GM12878 (cell line): ENCODE measurements around the gene CFLAR. TPM values are rescaled to one million over a fixed set of nuclear protein-coding genes. Genes with fewer than 3 reads are reported as not detected.

Experiments used
- ATAC-seq: fragments of 200-7000 bp; cut with Tn5 transposase; 3 replicates; pipeline ENCODE4 v1.9.1; 2020; ENCODE audit warnings: mild to moderate bottlenecking, moderate library complexity
- BruUV-seq: library from RNA; stranded (reverse); fragments of 400-500 nt; replicated peaks from 2 replicates; lab custom pipeline; 2021; lab: Mats Ljungman, UMichigan
- CTCF ChIA-PET: fragments of 300-600 bp; sonication (Branson Sonifier 250); formaldehyde crosslinking; extraction: SDS; loops from one replicate; lab custom pipeline; 2021; ENCODE audit warnings: inconsistent platforms; lab: Yijun Ruan, JAX
- POLR2A ChIA-PET: fragments of 350-600 bp; formaldehyde crosslinking; extraction: SDS; loops from one replicate; lab custom pipeline; 2021; ENCODE audit warnings: inconsistent platforms; lab: Charles Lee
- RAD21 ChIA-PET: fragments of 300-600 bp; sonication (Branson Sonifier 250); formaldehyde crosslinking; loops from one replicate; lab custom pipeline; 2023; ENCODE audit warnings: antibody characterized with exemption; ENCODE audit not compliant: unreplicated experiment; lab: Charles Lee
- SMC1A ChIA-PET: fragments of 300-600 bp; sonication (Branson Sonifier 250); formaldehyde crosslinking; loops from one replicate; lab custom pipeline; 2023; ENCODE audit not compliant: unreplicated experiment, uncharacterized antibody; lab: Charles Lee
- DNase-seq: peaks from one replicate; pipeline ENCODE4 v3.0.0-alpha.2; 2011; ENCODE audit warnings: low read depth, low spot score
- FAIRE-seq: peaks from 3 replicates; lab custom pipeline; 2011; peaks lifted over from hg19 to GRCh38; lab: Jason Lieb, UNC
- H2AFZ ChIP-seq: 2 replicates; pipeline ENCODE4 v1.6.0; 2011; ENCODE audit warnings: low read depth, low read length, control low read depth; ENCODE audit not compliant: control insufficient read depth
- H3K27ac ChIP-seq: 2 replicates; pipeline ENCODE4 v1.5.1; 2011; ENCODE audit warnings: control low read depth; ENCODE audit not compliant: control insufficient read depth, insufficient read depth
- H3K27me3 ChIP-seq, 2 experiments: replicated peaks in 1 of 2; 2 replicates each; pipeline versions ENCODE4 v1.6.0 to v1.6.1; 2011; ENCODE audit warnings: low read length in 1 of 2; ENCODE audit not compliant: control insufficient read depth in 2 of 2, insufficient read depth in 2 of 2
- H3K36me3 ChIP-seq, 2 experiments: 2 replicates each; pipeline ENCODE4 v1.5.1; 2011; ENCODE audit warnings: low read length in 1 of 2; ENCODE audit not compliant: control insufficient read depth in 2 of 2, insufficient read depth in 2 of 2
- H3K4me1 ChIP-seq: 2 replicates; pipeline ENCODE4 v1.6.1; 2011; ENCODE audit warnings: mild to moderate bottlenecking, low read length, moderate library complexity, mixed read lengths; ENCODE audit not compliant: control insufficient read depth, insufficient read depth
- H3K4me2 ChIP-seq: 2 replicates; pipeline ENCODE4 v1.6.0; 2011; ENCODE audit warnings: control low read depth; ENCODE audit not compliant: control insufficient read depth, insufficient read depth
- H3K4me3 ChIP-seq: fragments of 200-600 bp; sonication (generic); 2 replicates; pipeline ENCODE4 v1.5.1; 2016
- H3K79me2 ChIP-seq: 2 replicates; pipeline ENCODE4 v1.6.0; 2011; ENCODE audit warnings: low read length; ENCODE audit not compliant: control insufficient read depth, insufficient read depth
- H3K9ac ChIP-seq: 2 replicates; pipeline ENCODE4 v1.8.0; 2011; ENCODE audit warnings: low read length, control low read depth, mixed read lengths; ENCODE audit not compliant: control insufficient read depth, insufficient read depth
- H3K9me3 ChIP-seq: replicated peaks from 3 replicates; pipeline ENCODE4 v1.5.1; 2011; ENCODE audit warnings: mild to moderate bottlenecking, low read length; ENCODE audit not compliant: control insufficient read depth, insufficient read depth
- H4K20me1 ChIP-seq: 2 replicates; pipeline ENCODE4 v1.6.0; 2011; ENCODE audit not compliant: control insufficient read depth, insufficient read depth
- BACH1 ChIP-seq: fragments of 450-650 bp; IDR thresholded peaks from 2 replicates; pipeline ENCODE4 v1.6.1; 2017; ENCODE audit warnings: mild to moderate bottlenecking, borderline replicate concordance
- CHD4 ChIP-seq: fragments of 200-600 bp; sonication (generic); IDR thresholded peaks from 2 replicates; pipeline ENCODE4 v1.6.1; 2016; ENCODE audit warnings: mild to moderate bottlenecking
- FOS ChIP-seq: IDR thresholded peaks from 3 replicates; pipeline ENCODE4 v1.6.1; 2011; ENCODE audit warnings: borderline replicate concordance; ENCODE audit not compliant: insufficient read length; ENCODE audit errors: extremely low read depth
- LARP7 ChIP-seq: fragments of 450-650 bp; IDR thresholded peaks from 2 replicates; pipeline ENCODE4 v1.6.1; 2017; ENCODE audit warnings: mild to moderate bottlenecking
- MEF2B ChIP-seq: fragments of 450-650 bp; IDR thresholded peaks from 2 replicates; pipeline ENCODE4 v1.6.1; 2018; ENCODE audit warnings: mild to moderate bottlenecking, moderate library complexity; ENCODE audit not compliant: partially characterized antibody, poor library complexity, severe bottlenecking
- MTA2 ChIP-seq: fragments of 450-650 bp; IDR thresholded peaks from 2 replicates; pipeline ENCODE4 v1.6.1; 2016; ENCODE audit warnings: low read depth, mild to moderate bottlenecking, moderate library complexity
- NFYA ChIP-seq: IDR thresholded peaks from 2 replicates; pipeline ENCODE4 v1.6.1; 2011; ENCODE audit warnings: low read depth, mild to moderate bottlenecking, low read length, improper control_type of control experiment, borderline replicate concordance
- SP1 ChIP-seq: IDR thresholded peaks from one replicate; pipeline ENCODE4 v1.6.1; 2011; ENCODE audit warnings: low read depth, low read length
- SUPT20H ChIP-seq: IDR thresholded peaks from 2 replicates; pipeline ENCODE4 v1.6.1; 2011; ENCODE audit warnings: low read depth, mild to moderate bottlenecking, low read length, moderate library complexity, borderline replicate concordance; ENCODE audit not compliant: control insufficient read depth
- TCF7 ChIP-seq: IDR thresholded peaks from 2 replicates; pipeline ENCODE4 v1.6.1; 2014; ENCODE audit warnings: antibody characterized with exemption, borderline replicate concordance
- WGBS: methylation state at CpG from one replicate; pipeline ENCODE4 v1.1.6; 2016; ENCODE audit warnings: low lambda C conversion rate; ENCODE audit not compliant: insufficient replicate concordance, insufficient coverage; ENCODE audit errors: missing lambda C conversion rate; 5-methylcytosine and 5-hydroxymethylcytosine counted together
- in situ Hi-C: fragments of 300-500 bp; cut with MboI; formaldehyde crosslinking; loops from 9 replicates; pipeline ENCODE4 v1.14.3; 2018; ENCODE audit warnings: mixed read lengths
- intact Hi-C: fragments of 100-400 bp; cut with micrococcal nuclease; formaldehyde crosslinking; loops from one replicate; pipeline ENCODE4 v1.14.2; 2022; ENCODE audit not compliant: unreplicated experiment
- polyA plus RNA-seq, 11 experiments: library from polyadenylated mRNA; depleted of rRNA in 4 of 11; unstranded in 6 of 11; stranded (reverse) in 5 of 11; fragments of >200 nt; fragmentation: Nextera tagmentation in 4 of 11; fragmentation: Illumina TruSeq in 1 of 11; extraction: Ambion mirVana in 4 of 11; extraction: Trizol in 1 of 11; gene quantifications; 1 replicate in 1 of 11; 2 replicates in 10 of 11; pipeline versions ENCODE4 v1.2.1 to v1.2.3, GENCODE V29; 2011 to 2016; ENCODE audit warnings: inconsistent platforms in 2 of 11, missing spikeins in 2 of 11, low read depth in 1 of 11
- total RNA-seq, 4 experiments: library from RNA; depleted of rRNA in 3 of 4; stranded (reverse); fragments of >200 nt in 3 of 4; fragmentation: Illumina TruSeq in 1 of 4; extraction: Trizol in 1 of 4; gene quantifications; 2 replicates each; pipeline versions ENCODE4 v1.2.1 to v1.2.3, GENCODE V29; 2013 to 2021
- TF ChIP-seq, protein P1 (sequence below): IDR thresholded peaks from 2 replicates; pipeline ENCODE4 v1.6.1; 2012; ENCODE audit warnings: low read length, inconsistent platforms
- TF ChIP-seq, protein P2 (sequence below): IDR thresholded peaks from 2 replicates; pipeline ENCODE4 v1.6.1; 2012; ENCODE audit warnings: low read depth, low read length, improper control_type of control experiment
- TF ChIP-seq, protein P3 (sequence below): IDR thresholded peaks from 2 replicates; pipeline ENCODE4 v1.6.1; 2011; ENCODE audit warnings: mild to moderate bottlenecking, low read depth, low read length, moderate library complexity; ENCODE audit not compliant: insufficient replicate concordance
- TF ChIP-seq, protein P4 (sequence below): fragments of 450-650 bp; formaldehyde crosslinking; IDR thresholded peaks from 2 replicates; pipeline ENCODE4 v1.5.0; 2022; ENCODE audit warnings: mild to moderate bottlenecking, missing genetic modification characterization

Gene CFLAR
- total and polyA plus RNA-seq, 10 of the 15 experiments (the other 5 are each of a cell fraction or from before 2014, with no cell fraction given): 80.6 to 181 (median 101) TPM

DNA sequence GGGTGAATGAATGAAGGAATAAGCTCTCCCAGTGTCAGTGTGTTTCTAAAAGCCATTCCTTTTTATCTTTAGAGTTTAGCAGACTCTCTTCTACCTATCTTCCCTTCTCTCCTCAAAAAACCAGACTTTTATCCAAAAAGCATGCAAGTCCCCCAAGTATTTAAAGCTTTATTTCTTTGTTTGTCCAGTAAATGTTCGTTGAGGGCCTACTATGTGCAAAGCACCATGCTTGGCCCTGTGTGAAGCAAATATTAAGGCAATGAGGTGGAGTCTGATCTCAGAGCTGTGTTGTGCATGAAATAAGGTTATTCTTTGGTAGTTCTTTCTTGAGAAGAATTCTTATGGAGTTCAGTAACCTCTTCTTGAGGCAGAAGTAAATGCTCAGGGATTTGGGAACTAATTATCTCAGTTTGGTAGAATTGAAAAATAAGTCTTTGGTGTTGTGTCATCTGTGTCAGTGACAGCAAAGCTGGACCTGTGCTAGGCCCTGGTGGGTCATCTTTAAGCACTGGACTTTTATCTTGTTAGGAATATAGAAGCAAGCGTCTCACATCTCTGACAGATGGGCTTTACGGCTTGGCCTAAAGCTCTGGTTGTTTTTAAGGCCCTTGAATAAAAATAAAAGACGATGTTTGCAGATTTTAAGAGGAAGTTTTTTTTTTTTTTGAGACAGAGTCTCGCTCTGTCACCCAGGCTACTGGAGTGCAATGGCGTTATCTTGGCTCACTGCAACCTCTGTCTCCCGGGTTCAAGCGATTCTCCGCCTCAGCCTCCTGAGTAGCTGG, 38.8 kb downstream of the CFLAR start (continued):
- TF ChIP-seq, protein P1, sequence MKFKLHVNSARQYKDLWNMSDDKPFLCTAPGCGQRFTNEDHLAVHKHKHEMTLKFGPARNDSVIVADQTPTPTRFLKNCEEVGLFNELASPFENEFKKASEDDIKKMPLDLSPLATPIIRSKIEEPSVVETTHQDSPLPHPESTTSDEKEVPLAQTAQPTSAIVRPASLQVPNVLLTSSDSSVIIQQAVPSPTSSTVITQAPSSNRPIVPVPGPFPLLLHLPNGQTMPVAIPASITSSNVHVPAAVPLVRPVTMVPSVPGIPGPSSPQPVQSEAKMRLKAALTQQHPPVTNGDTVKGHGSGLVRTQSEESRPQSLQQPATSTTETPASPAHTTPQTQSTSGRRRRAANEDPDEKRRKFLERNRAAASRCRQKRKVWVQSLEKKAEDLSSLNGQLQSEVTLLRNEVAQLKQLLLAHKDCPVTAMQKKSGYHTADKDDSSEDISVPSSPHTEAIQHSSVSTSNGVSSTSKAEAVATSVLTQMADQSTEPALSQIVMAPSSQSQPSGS: no peak
- no peak for TF ChIP-seq BACH1
- TF ChIP-seq, protein P2, sequence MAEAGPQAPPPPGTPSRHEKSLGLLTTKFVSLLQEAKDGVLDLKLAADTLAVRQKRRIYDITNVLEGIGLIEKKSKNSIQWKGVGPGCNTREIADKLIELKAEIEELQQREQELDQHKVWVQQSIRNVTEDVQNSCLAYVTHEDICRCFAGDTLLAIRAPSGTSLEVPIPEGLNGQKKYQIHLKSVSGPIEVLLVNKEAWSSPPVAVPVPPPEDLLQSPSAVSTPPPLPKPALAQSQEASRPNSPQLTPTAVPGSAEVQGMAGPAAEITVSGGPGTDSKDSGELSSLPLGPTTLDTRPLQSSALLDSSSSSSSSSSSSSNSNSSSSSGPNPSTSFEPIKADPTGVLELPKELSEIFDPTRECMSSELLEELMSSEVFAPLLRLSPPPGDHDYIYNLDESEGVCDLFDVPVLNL: no peak

DNA sequence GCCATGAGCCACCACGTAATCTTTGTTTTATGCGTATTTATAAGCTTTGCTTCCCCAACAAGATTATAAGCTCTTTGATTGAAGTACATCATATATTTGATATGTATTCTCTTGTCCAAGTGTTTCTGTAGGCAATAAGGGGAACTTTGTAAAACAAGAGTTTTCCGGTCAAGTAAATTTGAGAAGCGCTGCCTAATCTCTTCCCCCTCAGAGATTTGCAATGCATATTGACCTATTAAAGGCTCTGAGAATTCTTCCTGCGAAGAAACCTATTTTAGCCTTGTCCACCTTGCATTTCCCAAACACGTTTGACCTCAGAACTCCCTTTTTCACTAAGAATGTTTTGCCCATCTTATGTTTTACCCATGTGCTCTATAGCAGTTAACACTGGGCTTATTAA, 40.1 kb downstream of the CFLAR start:
- Histone ChIP-seq H3K4me2 (no peak overlapping the region), H3K27me3 (no peaks in the 10 kb centered on the region), H3K4me1 (peaks cover 20% of the 10 kb centered on the region), H3K36me3 (peaks cover 13 to 29% of the 10 kb centered on the region in 2 experiments), H3K9me3 (no peaks in the 10 kb centered on the region), H3K79me2 (peaks cover 13% of the 10 kb centered on the region), H3K9ac (no peak overlapping the region), H3K4me3 (no peak overlapping the region; the same call in 1 of the 2 replicates), H2AFZ (no peak overlapping the region), H4K20me1 (no peaks in the 10 kb centered on the region), H3K27ac (no peak overlapping the region)
- intact Hi-C loops (loop anchor here (5.0 kb wide), 2 partner anchors 84 to 254 kb away; partner anchors contain the start of genes HYCC2 and NDUFB3), in situ Hi-C loops (no loop called here)
- ChIA-PET POLR2A (interaction anchor here (1.0 to 2.6 kb wide), 5 partner anchors 12 to 36 kb away, joined by 3 to 9 read pairs (median 4); no protein-coding TSS in a partner anchor), RAD21 (no interaction called here), CTCF (interaction anchor here (0.7 to 2.3 kb wide), 5 partner anchors 29 to 250 kb away, joined by 3 to 12 read pairs (median 3); no protein-coding TSS in a partner anchor), SMC1A (interaction anchor here (0.6 to 2.7 kb wide), 2 partner anchors 11 to 128 kb away, joined by 3 to 21 read pairs; no protein-coding TSS in a partner anchor)
- FAIRE-seq (no peak), DNase-seq (no peak), ATAC-seq (no peak)
- no TSS peak for BruUV-seq
- WGBS: 35% methylated on average over 6 of the region's 6 CpGs
- TF ChIP-seq FOS (no peak), LARP7 (no peak), SUPT20H (no peak), MTA2 (no peak), MEF2B (no peak), SP1 (no peak), NFYA (no peak), TCF7 (no peak), CHD4 (no peak)
- TF ChIP-seq, protein P3, sequence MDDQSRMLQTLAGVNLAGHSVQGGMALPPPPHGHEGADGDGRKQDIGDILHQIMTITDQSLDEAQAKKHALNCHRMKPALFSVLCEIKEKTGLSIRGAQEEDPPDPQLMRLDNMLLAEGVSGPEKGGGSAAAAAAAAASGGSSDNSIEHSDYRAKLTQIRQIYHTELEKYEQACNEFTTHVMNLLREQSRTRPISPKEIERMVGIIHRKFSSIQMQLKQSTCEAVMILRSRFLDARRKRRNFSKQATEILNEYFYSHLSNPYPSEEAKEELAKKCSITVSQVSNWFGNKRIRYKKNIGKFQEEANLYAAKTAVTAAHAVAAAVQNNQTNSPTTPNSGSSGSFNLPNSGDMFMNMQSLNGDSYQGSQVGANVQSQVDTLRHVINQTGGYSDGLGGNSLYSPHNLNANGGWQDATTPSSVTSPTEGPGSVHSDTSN: no peak
- TF ChIP-seq, protein P4, sequence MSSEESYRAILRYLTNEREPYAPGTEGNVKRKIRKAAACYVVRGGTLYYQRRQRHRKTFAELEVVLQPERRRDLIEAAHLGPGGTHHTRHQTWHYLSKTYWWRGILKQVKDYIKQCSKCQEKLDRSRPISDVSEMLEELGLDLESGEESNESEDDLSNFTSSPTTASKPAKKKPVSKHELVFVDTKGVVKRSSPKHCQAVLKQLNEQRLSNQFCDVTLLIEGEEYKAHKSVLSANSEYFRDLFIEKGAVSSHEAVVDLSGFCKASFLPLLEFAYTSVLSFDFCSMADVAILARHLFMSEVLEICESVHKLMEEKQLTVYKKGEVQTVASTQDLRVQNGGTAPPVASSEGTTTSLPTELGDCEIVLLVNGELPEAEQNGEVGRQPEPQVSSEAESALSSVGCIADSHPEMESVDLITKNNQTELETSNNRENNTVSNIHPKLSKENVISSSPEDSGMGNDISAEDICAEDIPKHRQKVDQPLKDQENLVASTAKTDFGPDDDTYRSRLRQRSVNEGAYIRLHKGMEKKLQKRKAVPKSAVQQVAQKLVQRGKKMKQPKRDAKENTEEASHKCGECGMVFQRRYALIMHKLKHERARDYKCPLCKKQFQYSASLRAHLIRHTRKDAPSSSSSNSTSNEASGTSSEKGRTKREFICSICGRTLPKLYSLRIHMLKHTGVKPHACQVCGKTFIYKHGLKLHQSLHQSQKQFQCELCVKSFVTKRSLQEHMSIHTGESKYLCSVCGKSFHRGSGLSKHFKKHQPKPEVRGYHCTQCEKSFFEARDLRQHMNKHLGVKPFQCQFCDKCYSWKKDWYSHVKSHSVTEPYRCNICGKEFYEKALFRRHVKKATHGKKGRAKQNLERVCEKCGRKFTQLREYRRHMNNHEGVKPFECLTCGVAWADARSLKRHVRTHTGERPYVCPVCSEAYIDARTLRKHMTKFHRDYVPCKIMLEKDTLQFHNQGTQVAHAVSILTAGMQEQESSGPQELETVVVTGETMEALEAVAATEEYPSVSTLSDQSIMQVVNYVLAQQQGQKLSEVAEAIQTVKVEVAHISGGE (CRISPR knock-in tag): no peak
